Naive thymus-derived CD8-positive, alpha-beta T cell (primary cell): ENCODE data around the gene FMNL2. TPM values are rescaled to one million over a fixed set of nuclear protein-coding genes. Genes with fewer than 3 reads are reported as not detected.

Experiments
- ATAC-seq, 2 donors: fragments of 150-1000 bp; cut with Tn5 transposase in 1 of 2; sonication (Bioruptor Pico), chemical (Tn5 transposase) in 1 of 2; 1 replicate in 1 of 2; 2 replicates in 1 of 2; pipeline ENCODE4 v1.10.0; 2021; ENCODE audit warnings: mild to moderate bottlenecking in 2 of 2, moderate library complexity in 2 of 2
- POLR2A ChIA-PET: fragments of 350-600 bp; sonication (Branson Sonifier 250); formaldehyde crosslinking; loops from one replicate; lab custom pipeline; 2021; ENCODE audit warnings: antibody characterized with exemption; lab: Charles Lee
- DNase-seq, 10 donors: peaks; one replicate each; pipeline versions ENCODE4 v3.0.0 to v3.0.0-alpha.2; 2020 to 2022
- H3K27ac Mint-ChIP-seq, 10 donors: one replicate each; pipeline ENCODE4 v1.8.0; 2020 to 2022; ENCODE audit warnings: mild to moderate bottlenecking in 10 of 10, mixed read lengths in 10 of 10, moderate library complexity in 4 of 10, inconsistent platforms in 1 of 10
- H3K27me3 Mint-ChIP-seq, 5 donors: one replicate each; pipeline ENCODE4 v1.8.0; 2021 to 2022; ENCODE audit warnings: mixed read lengths in 5 of 5
- H3K36me3 Mint-ChIP-seq, 3 donors: one replicate each; pipeline ENCODE4 v1.8.0; 2020 to 2022; ENCODE audit warnings: mixed read lengths in 3 of 3, mild to moderate bottlenecking in 2 of 3, inconsistent platforms in 1 of 3
- H3K4me1 Mint-ChIP-seq, 4 donors: one replicate each; pipeline ENCODE4 v1.8.0; 2021 to 2022; ENCODE audit warnings: mixed read lengths in 4 of 4
- H3K4me3 Mint-ChIP-seq, 10 donors: one replicate each; pipeline ENCODE4 v1.8.0; 2020 to 2022; ENCODE audit warnings: mild to moderate bottlenecking in 10 of 10, mixed read lengths in 10 of 10, moderate library complexity in 6 of 10, inconsistent platforms in 1 of 10
- H3K9me3 Mint-ChIP-seq, 9 donors: one replicate each; pipeline ENCODE4 v1.8.0; 2020 to 2022; ENCODE audit warnings: mixed read lengths in 9 of 9, mild to moderate bottlenecking in 3 of 9, inconsistent platforms in 1 of 9, moderate library complexity in 1 of 9
- polyA plus RNA-seq, 3 donors: library from polyadenylated mRNA; unstranded; fragments of 300-500 nt; fragmentation: Illumina TruSeq; gene quantifications; one replicate each; pipeline ENCODE4 v1.2.3, GENCODE V29; 2021
- total RNA-seq, 8 experiments: library from RNA in 2 of 8; stranded (reverse) in 2 of 8; gene quantifications; one replicate each; pipeline ENCODE4 v1.2.3 and lab custom pipeline; 2021 to 2026

The FMNL2 gene
- total and polyA plus RNA-seq, 5 experiments from 2014 or later = 0.05 to 0.78 (median 0.14) TPM

DNA sequence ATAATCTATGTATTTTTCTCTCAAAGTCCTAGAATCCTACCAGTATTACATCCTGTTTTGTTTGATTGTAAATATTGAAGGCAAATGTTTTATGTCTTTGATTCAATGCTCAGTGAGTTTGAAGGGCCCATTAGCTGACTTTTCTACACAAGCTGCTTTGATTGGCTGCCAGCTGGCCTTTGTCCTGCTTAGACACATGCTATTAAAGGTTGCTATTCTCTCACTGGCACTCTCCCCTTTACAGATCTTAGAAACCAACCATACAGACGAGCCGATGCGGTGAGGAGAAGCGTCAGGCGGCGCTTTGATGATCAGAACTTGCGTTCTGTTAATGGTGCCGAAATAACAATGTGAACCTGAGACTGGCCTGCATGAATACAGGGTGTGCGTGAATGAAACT is 312.6 kb downstream of the FMNL2 start:
- DNase-seq = no peak
- Mint-ChIP-seq H3K4me1 (peaks cover 0 to 6% (median 1%) of the 10 kb centered on the region in 4 donors), H3K27me3 (no peaks in the 10 kb centered on the region), H3K36me3 (peaks cover 0 to 14% (median 0%) of the 10 kb centered on the region in 3 donors), H3K4me3 (no peak overlapping the region), H3K9me3 (no peaks in the 10 kb centered on the region), H3K27ac (peak overlapping the region in 8 of 10 donors; percentile 22 to 83 (median 54))
- POLR2A ChIA-PET = no interaction called here
- ATAC-seq = no peak

GRCh38 chr2:152648336-152648735 is 313.4 kb downstream of the FMNL2 start:
- Mint-ChIP-seq H3K9me3 (no peaks in the 10 kb centered on the region), H3K36me3 (peaks cover 0 to 19% (median 0%) of the 10 kb centered on the region in 3 donors)

DNA sequence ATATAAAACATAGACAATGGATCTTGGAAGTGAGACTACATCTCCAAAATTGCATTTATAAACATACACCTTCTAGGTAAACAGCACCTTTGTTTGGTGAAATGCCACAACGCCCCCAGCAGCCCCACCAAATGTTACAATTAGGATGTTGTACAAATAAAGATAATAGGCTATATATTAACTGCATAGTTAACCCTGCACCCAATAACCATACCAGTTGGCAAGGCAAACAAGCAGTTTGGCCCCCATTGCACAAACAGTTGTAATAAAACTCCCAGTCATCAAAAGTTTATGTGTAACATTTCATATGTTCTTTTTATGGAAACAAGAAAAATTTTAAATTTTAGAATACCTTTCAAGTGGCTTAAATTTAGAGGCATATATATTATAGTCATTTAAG is 315.0 kb downstream of the FMNL2 start:
- no peaks in the 10 kb centered on the region for H3K9me3 Mint-ChIP-seq
- H3K36me3 Mint-ChIP-seq = peaks cover 0 to 32% (median 0%) of the 10 kb centered on the region in 3 donors
- DNase-seq (no peak), ATAC-seq (no peak)
- H3K27ac Mint-ChIP-seq = peak overlapping the region in 2 of 10 donors; percentile 1 to 29
- POLR2A ChIA-PET = no interaction called here
- H3K4me1 Mint-ChIP-seq = peaks cover 0 to 6% (median 1%) of the 10 kb centered on the region in 4 donors
- H3K4me3 Mint-ChIP-seq = no peak overlapping the region
- no peaks in the 10 kb centered on the region for H3K27me3 Mint-ChIP-seq

More at GRCh38 chr2:152648336-152648735, 313.4 kb downstream of the FMNL2 start:
- ATAC-seq = no peak
- peak overlapping the region in 5 of 10 donors; percentile 22 to 83 (median 51) for H3K27ac Mint-ChIP-seq
- POLR2A ChIA-PET = no interaction called here
- H3K4me3 Mint-ChIP-seq = no peak overlapping the region
- peaks cover 0 to 6% (median 1%) of the 10 kb centered on the region in 4 donors for H3K4me1 Mint-ChIP-seq
- H3K27me3 Mint-ChIP-seq = no peaks in the 10 kb centered on the region
- no peak for DNase-seq

DNA sequence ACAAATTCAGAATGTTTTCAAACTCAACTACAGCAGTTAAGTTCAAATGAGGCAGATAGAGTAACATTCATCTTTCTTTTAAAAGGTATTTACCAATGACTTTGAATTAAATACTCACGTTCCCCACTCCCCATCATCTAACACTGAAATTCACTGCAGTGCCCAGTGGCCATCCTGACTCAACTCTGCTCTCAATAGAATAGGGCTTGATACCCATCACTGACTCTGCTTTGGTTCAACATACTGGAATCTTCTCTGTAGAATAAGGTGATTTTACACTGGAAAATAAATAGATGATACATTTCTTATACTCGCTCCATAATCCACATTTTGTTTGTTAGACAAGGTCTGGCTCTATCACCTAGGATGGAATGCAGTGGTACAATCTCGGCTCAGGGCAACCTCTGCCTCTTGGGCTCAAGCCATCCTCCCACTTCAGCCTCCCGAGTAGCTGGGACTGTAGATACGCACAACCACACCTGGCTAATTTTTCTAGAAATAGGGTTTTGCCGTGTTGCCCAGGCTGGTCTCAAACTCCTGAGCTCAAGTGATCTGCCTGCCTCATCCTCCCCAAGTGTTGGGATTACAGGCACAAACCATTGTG is 315.9 kb downstream of the FMNL2 start:
- Mint-ChIP-seq H3K9me3 (no peaks in the 10 kb centered on the region), H3K27me3 (no peaks in the 10 kb centered on the region), H3K4me1 (peaks cover 0 to 3% (median under 1%) of the 10 kb centered on the region in 4 donors), H3K27ac (peak overlapping the region in 4 of 10 donors; percentile 4 to 53 (median 11)), H3K36me3 (peaks cover 0 to 39% (median 0%) of the 10 kb centered on the region in 3 donors), H3K4me3 (no peak overlapping the region)
- DNase-seq (no peak), ATAC-seq (no peak)
- POLR2A ChIA-PET = no interaction called here

DNA sequence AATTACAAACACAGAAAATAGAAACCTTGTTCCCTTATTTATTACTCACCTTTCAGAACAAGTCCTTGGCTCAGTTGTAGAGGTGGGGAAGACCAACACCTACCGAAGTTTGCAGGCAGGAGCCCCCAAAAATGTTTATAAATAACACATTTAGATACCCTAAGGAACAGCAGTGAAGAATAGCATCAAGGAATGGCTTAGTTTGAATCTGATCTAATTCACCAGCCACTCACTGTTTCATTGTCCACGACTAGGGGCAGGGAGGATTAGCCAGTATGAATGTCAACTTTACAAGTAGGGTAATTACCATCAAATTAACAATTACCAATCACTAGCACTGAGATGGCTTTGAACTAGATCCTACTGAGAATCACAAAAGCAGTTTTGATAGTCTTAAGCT is 316.9 kb downstream of the FMNL2 start:
- Mint-ChIP-seq H3K27ac (peak overlapping the region in 1 of 10 donors; percentile 67), H3K36me3 (peaks cover 0 to 49% (median 0%) of the 10 kb centered on the region in 3 donors), H3K4me3 (no peak overlapping the region), H3K27me3 (no peaks in the 10 kb centered on the region), H3K4me1 (peaks cover 0 to 3% (median under 1%) of the 10 kb centered on the region in 4 donors), H3K9me3 (no peaks in the 10 kb centered on the region)
- POLR2A ChIA-PET = interaction anchor here (0.6 kb wide), 1 partner anchor 65 kb away, joined by 5 read pairs; the partner anchor contains the start of gene PRPF40A
- ATAC-seq (no peak), DNase-seq (no peak)

DNA sequence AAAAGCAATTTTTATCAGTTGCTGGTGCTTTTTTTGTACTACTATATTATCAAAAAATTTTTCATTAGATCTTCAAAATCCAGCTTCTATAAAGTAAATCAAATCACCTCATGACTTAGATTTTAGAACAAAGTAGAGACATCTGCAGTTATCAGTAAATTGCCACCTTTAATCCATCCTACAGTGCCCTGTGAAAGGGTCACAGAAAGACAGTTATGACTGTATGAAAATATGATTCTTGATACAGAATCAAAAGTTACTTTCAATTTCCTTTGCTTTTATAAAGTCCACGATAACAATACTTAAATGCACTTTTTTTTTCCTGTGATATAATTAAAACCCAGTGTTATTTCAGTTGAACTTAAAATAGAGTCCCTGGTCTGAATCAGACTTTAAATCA is 320.9 kb downstream of the FMNL2 start:
- DNase-seq = no peak
- Mint-ChIP-seq H3K4me1 (no peaks in the 10 kb centered on the region), H3K27me3 (no peaks in the 10 kb centered on the region), H3K4me3 (no peak overlapping the region), H3K9me3 (no peaks in the 10 kb centered on the region), H3K27ac (peak overlapping the region in 1 of 10 donors; percentile 58), H3K36me3 (peaks cover 0 to 82% (median 8%) of the 10 kb centered on the region in 3 donors)
- ATAC-seq = no peak
- POLR2A ChIA-PET = no interaction called here

- DNase-seq (no peak), ATAC-seq (no peak)
- Mint-ChIP-seq H3K4me1 (no peaks in the 10 kb centered on the region), H3K9me3 (no peaks in the 10 kb centered on the region), H3K27me3 (no peaks in the 10 kb centered on the region), H3K36me3 (peaks cover 0 to 89% (median 8%) of the 10 kb centered on the region in 3 donors), H3K27ac (peak overlapping the region in 2 of 10 donors; percentile 35 to 44), H3K4me3 (no peak overlapping the region)
- POLR2A ChIA-PET = no interaction called here
Measured at GRCh38 chr2:152657043-152657442, 322.1 kb downstream of the FMNL2 start.

- ATAC-seq (no peak), DNase-seq (no peak)
- H3K4me3 Mint-ChIP-seq = no peak overlapping the region
- H3K27me3 Mint-ChIP-seq = no peaks in the 10 kb centered on the region
- POLR2A ChIA-PET = no interaction called here
- no peaks in the 10 kb centered on the region for H3K9me3 Mint-ChIP-seq
- H3K27ac Mint-ChIP-seq = no peak overlapping the region
- peaks cover 0 to 92% (median 12%) of the 10 kb centered on the region in 3 donors for H3K36me3 Mint-ChIP-seq
- no peaks in the 10 kb centered on the region for H3K4me1 Mint-ChIP-seq
Measured at GRCh38 chr2:152658221-152658620, 323.2 kb downstream of the FMNL2 start.

DNA sequence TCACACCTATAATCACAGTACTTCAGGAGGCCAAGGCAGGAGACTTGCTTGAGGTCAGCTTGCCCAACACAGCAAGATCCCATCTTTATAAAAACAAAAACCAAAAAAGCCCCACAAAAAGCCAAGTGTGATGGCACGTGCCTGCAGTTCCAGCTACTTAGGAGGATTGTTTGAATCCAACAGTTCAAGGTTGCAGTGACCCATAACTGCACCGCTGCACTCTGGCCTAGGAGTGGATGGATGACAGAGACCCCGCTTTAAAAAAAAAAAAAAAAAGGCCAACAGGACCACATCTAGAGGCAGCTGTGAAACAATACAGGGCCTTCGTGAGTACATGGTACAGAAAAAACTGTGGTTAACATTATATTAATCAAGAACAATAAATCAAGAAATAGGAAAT is 326.1 kb downstream of the FMNL2 start:
- no peak for ATAC-seq
- no peaks in the 10 kb centered on the region for H3K4me1 Mint-ChIP-seq
- H3K4me3 Mint-ChIP-seq = no peak overlapping the region
- no peak for DNase-seq
- peak overlapping the region in 1 of 10 donors; percentile 40 for H3K27ac Mint-ChIP-seq
- POLR2A ChIA-PET = no interaction called here
- no peaks in the 10 kb centered on the region for H3K9me3 Mint-ChIP-seq
- H3K27me3 Mint-ChIP-seq = no peaks in the 10 kb centered on the region
- peaks cover 7 to 95% (median 15%) of the 10 kb centered on the region in 3 donors for H3K36me3 Mint-ChIP-seq

GRCh38 chr2:152664725-152665124 is 329.8 kb downstream of the FMNL2 start:
- Mint-ChIP-seq H3K27ac (peak overlapping the region in 2 of 10 donors; percentile 16 to 38), H3K4me1 (no peaks in the 10 kb centered on the region), H3K36me3 (peaks cover 10 to 92% (median 16%) of the 10 kb centered on the region in 3 donors), H3K27me3 (no peaks in the 10 kb centered on the region), H3K9me3 (no peaks in the 10 kb centered on the region), H3K4me3 (no peak overlapping the region)
- POLR2A ChIA-PET = no interaction called here
- no peak for ATAC-seq
- no peak for DNase-seq

- ATAC-seq (no peak), DNase-seq (no peak)
- Mint-ChIP-seq H3K27me3 (no peaks in the 10 kb centered on the region), H3K9me3 (no peaks in the 10 kb centered on the region), H3K4me1 (no peaks in the 10 kb centered on the region), H3K4me3 (no peak overlapping the region), H3K36me3 (peaks cover 0 to 85% (median 21%) of the 10 kb centered on the region in 3 donors), H3K27ac (peak overlapping the region in 1 of 10 donors; percentile 1)
- POLR2A ChIA-PET = no interaction called here
Measured at GRCh38 chr2:152674334-152674733, 339.4 kb downstream of the FMNL2 start.

DNA sequence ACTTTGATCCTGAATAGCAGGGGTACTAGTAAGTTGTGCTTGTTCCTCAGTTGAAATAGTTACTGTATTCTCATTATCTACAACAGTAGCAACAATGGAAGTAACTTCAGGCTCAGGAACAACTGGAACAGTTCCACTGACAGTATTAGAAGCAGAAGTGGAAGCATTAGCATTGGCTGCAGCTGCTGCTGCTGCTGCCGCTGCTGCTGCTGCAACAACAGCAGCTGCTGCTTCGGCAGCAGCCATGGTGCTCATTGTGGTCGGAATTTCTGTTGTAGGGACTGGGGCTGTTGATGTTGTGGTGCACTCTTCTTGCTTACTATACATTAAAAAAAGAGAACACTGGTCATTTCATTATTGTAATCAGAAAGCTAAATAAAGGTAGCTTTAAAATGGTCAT is 341.5 kb downstream of the FMNL2 start:
- H3K4me1 Mint-ChIP-seq = peaks cover 0 to 3% (median under 1%) of the 10 kb centered on the region in 4 donors
- H3K4me3 Mint-ChIP-seq = no peak overlapping the region
- H3K9me3 Mint-ChIP-seq = no peaks in the 10 kb centered on the region
- H3K27me3 Mint-ChIP-seq = no peaks in the 10 kb centered on the region
- peaks cover 0 to 87% (median 21%) of the 10 kb centered on the region in 3 donors for H3K36me3 Mint-ChIP-seq
- POLR2A ChIA-PET = no interaction called here
- ATAC-seq (no peak), DNase-seq (no peak)
- no peak overlapping the region for H3K27ac Mint-ChIP-seq

DNA sequence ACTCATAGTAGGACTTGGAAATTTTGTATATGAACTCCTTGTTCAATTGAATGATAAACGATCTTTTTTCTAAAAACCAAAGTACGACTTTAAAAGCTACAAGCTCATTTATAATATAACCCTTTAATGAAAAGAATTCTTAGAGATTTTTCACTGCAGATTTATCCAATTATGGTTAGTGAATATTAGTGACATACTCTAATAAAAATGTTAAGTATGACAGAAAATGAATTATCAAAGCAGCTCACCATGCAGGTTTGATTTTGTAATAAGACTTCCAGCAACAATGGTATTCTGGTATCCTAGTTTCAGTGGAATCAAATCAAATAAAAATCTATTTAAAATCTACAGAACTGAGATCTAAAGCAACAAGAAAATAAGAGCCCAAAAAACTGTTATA is 343.8 kb downstream of the FMNL2 start:
- Mint-ChIP-seq H3K36me3 (peaks cover 0 to 81% (median 24%) of the 10 kb centered on the region in 3 donors), H3K27me3 (no peaks in the 10 kb centered on the region), H3K9me3 (no peaks in the 10 kb centered on the region), H3K27ac (no peak overlapping the region), H3K4me1 (peaks cover 6 to 17% (median 10%) of the 10 kb centered on the region in 4 donors), H3K4me3 (no peak overlapping the region)
- no peak for ATAC-seq
- POLR2A ChIA-PET = no interaction called here
- no peak for DNase-seq
